GM12873 (cell line): ENCODE measurements around the gene RAB40B.

ENCODE experiments used
- CTCF ChIP-seq: IDR thresholded peaks from 2 replicates; pipeline ENCODE4 v1.5.1; 2012; ENCODE audit warnings: low read depth, mild to moderate bottlenecking, moderate library complexity, low read length, control low read depth; ENCODE audit not compliant: insufficient read depth; ENCODE audit errors: missing control alignments

Gene RAB40B

GRCh38 chr17:82657926-82658325 is 40.6 kb downstream of the RAB40B start:
- no peak for TF ChIP-seq CTCF

- no peak for TF ChIP-seq CTCF
Measured at GRCh38 chr17:82656266-82656665, 42.2 kb downstream of the RAB40B start.

- TF ChIP-seq CTCF: no peak
Measured at GRCh38 chr17:82655523-82655922, 43.0 kb downstream of the RAB40B start.

GRCh38 chr17:82655038-82655479 is 43.4 kb downstream of the RAB40B start:
- no peak for TF ChIP-seq CTCF

GRCh38 chr17:82653651-82654528 is 44.6 kb downstream of the RAB40B start:
- no peak for TF ChIP-seq CTCF

GRCh38 chr17:82650723-82651122 is 47.8 kb downstream of the RAB40B start:
- no peak for TF ChIP-seq CTCF

- TF ChIP-seq CTCF: no peak
Measured at GRCh38 chr17:82649501-82650261, 48.8 kb downstream of the RAB40B start.
